Fibroblast of skin of scalp (primary cell): ENCODE measurements around the gene AGBL4.
"Not testable (repeated sequence)": the region's sequence is repeated elsewhere in the genome, so short reads cannot be mapped to it uniquely, and the experiment has no call there.

Experiments
- DNase-seq: peaks from one replicate; pipeline ENCODE4 v3.0.0-alpha.2; 2013

AGBL4 gene

DNA sequence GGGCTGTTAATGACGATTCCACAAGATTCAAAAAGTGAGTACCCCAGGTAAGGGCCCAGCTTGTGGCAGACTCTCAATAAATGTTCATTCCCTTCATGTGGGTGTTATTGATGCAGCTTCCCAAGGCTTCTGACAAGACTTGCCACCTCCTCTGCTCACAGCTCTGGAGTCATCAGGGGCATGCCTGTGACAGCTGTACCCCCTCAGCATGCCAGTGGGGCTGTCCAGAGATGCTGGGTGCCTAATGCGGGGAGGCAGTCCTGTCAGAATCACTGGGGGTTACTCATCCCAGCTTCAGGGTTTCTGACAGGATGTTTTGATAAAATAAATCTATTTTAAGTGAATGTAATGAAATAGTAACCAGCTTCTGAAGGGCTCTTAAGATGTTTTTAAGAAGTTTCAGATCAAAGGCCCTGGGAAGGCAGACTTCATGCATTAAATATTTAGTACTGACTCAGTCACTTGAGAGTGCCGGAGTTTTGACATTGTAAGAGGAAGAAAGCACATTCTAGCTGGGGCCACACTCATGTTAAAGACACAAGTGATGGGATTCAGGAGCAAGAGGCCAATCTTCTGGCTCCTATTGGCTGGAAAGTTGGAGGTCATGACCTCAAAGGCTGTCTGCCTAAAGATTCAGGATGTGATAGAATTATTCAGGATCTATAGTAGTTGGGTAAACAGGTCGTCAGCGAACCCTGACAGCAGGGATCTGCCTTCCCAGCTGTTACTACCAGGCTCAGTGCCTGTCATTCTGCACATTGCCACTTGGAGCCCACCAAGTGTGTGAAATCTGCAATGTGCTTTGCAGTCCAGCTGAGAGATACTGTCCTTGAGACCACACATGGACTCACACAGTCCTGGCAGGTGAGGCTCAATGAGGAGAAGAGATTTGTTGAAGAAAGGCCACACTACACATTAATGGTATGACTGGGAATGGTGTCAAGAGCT lies 1007.5 kb downstream of the AGBL4 start:
- DNase-seq = peak; percentile 55

DNA sequence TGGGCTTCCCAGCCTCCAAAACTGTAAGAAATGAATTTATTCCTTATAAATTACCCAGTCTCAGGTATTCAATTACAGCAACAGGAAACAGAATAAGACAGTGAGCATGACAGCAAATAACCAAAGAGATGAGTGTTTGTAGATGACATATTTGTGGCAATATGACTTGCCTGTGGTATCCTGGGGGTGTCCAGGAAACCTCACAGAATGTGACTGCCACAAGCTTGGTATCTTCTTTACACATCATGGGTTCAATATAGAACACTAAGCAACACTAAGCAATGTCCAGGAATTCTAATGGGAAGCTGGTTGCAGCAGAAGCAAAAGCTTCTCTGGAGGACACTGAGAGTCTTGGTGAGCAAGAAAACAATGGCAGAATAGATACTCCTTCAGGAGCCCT lies 1010.7 kb downstream of the AGBL4 start:
- peak; percentile 44 for DNase-seq

DNA sequence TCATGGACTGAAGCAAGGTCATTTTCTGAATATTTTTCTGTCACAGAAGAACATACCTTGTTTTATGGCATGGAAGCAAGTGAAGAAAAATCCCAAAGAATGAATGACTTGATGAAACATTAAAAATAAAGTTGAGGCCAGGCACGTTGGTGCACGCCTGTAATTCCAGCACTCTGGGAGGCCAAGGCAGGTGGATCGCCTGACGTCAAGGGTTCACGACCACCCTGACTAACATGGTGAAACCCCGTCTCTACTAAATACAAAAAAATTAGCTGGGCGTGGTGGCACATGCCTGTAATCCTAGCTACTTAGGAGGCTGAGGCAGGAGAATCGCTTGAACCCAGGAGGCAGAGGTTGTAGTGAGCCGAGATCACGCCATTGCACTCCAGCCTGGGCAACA lies 1020.8 kb downstream of the AGBL4 start:
- not testable (repeated sequence) for DNase-seq

DNA sequence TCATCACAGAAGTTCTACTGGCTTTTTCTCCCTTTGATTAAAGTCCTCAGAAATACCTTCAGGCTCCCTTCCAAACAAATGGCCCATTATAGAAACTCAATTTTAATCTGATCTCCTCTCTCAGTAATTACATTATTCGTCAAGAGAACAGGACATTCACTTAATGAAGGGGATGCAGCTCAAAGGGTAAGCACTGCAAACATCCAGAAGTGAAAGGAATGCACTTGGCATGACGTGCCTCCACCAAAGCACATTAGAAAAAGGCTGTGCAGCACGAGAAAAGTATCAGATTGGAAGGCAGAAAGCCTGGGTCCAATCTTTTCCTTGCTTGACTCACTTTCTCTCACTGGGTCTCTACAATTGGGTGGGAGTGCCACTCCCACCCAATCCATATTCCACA lies 1024.4 kb downstream of the AGBL4 start:
- no peak for DNase-seq

DNA sequence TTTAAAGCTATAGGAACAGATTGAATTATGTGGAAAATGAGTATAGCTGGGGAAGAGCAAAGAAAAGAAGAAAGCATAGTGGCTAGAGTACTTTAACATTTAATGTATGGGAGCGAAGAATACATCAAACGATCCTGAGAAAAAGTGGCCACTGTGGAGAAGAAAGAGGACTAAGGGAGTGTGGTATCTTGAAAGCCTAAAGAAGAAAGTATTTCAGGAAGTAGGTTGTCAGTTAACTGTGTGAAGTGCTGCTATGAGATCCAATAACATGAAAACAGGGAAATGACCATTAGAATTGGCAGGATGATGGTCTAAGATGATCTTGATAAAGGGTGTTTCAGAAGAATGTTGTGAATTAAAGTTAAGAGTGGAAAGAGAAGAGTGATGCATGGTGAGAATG lies 1027.4 kb downstream of the AGBL4 start:
- no peak for DNase-seq

DNA sequence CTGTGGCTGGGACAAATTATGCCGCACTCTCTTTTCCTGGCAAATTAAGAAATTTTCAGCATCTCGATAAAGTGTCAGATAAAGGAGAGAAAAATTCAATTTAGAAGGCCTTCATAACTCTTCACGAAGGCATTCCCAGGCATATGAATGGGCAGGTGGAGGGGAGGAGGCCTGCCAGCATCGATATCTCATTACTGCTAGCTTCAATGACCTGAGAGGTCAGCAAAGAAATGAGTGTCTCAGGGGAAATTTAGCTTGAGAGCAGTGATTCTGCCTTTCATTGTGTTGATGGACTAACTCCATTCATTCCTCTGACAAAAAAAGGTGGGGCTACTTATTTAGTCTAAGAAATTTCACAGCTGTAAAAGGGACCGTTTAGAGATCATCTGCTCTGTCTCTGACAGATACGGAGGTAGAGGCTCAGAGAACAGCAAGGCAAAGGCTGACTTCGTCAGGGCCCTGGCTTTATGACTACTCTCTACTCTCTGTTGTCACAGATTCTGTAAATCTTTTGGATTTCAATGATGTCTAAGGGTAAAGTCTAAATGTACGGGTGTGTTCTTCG lies 1035.0 kb downstream of the AGBL4 start:
- no peak for DNase-seq

DNA sequence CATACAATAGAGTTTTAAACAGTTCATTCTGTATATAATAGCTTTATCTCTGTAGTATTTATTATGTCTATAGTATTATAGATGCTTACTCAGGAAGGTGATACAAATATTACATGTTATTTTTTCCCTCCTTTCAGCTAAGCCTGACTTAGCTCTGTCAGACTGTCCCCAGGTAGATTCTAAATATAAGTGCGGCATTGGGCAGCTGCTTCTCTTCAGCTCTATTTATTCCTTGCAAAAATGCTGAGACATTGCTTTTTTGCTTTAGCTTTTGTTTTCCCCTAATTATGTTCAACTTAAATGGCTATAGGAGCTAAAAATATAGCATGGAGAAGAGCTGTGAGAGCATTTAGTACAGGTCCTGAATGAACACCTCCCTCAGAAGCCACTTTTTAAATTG lies 1043.8 kb downstream of the AGBL4 start:
- DNase-seq = no peak

DNA sequence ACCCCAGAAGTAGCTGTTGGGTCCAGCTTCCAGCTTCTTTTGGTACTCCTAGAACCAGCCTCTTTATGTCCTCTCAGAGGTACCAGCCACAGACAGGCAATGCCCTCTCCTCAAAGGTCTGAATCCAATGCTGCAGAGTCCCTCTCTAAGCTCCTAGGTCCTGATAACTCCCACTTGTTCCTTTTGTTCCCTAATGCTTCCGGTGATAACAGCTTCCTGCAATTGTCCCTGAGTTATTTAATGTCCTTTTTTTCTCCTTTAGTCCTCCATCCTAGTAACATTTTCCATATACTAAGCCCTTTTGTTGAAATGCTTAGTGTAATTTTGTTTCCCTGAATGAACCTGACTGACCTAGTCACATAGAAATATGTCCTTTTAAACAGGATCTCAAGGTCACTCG lies 1045.3 kb downstream of the AGBL4 start:
- no peak for DNase-seq

DNA sequence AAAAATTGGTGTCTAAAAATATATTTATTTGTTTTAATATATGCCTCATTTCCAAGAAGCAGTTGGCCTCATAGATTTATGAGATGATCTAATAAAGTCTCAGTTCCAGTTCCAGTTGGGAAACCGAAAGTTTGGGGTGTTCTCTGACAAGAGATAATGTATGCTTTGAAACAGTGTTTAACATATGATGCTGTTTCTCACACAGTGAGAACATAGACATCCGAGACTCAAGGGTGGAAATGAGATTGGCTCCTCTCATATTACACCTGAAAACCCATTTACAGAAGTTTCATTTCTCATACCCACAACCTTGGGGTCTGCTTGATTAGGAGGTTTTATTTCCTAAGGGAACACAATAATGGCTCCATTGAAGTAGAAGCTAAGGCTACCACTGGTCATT lies 1046.5 kb downstream of the AGBL4 start:
- no peak for DNase-seq

DNA sequence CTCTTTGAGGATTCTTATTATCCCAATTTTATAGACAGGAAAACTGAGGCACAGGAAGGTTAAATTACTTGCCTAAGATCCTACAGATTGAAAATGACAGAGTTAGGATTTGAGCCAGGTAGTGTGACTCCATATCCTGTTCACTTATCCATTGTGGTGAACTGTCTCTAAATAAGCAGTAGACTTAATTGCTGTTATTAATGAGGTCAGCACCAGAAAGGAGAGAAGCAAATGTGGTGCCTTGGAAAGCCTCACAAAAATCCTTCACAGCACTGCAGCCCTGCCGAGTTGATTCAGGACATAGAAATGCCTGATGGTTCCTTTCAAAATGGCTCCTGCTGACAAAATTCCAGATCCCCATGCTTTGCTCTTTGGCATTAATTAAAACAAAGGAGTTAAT lies 1053.8 kb downstream of the AGBL4 start:
- DNase-seq = peak; percentile 4

DNA sequence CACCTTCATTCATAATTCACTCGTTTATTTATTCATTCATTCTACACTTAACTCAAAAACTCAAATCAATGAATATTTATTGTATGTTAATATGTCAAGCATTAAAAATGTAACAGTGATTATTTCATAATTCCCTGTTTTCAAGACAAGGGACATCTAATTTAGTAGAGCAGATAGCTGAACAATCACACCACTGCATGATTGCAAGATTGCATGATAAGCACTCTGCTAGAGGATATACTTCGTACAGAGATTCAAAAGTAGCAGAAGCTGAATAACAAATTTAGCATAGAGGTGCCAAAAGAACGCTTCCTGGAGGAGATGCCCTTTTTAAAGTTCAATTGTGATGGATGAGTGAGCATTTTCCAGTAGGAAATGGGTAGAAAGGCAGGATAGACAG lies 1056.4 kb downstream of the AGBL4 start:
- DNase-seq = no peak

DNA sequence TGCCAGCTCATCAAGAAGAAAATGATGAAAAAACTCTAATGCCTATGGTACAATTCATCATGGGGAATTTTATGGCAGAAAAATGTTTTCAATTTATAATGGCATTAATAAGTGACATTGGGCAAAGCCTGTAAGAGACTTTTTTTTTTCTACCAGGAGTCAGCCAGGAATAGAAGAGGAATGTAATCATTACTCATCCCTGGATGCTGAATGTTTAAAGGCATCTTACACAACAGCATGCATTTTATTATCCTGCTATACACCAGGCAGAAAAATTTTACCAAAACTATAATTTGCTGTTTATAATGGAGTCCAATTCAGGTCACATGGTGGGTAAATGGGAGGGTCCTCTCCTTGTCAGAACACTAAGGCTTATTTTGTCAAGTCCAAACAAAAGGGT lies 1057.2 kb downstream of the AGBL4 start:
- peak; percentile 74 for DNase-seq

DNA sequence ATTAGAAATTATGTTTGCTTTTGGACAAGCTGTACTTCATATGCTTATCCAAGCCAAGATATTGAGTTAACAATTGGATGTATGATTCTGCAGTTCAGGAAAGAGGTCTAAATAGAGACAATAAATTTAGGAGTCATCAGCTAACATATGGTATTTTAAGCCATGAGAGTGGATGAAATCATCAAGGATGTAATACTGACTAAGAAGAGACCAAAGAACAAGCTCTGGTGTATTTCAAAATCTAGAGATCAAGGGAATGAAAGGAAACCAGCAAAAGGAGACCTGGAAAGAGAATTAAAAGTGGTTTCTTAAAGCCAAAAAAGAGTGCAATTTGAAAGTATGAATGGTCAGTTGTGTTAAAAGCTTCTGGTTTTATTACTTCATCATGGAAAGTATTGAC lies 1063.4 kb downstream of the AGBL4 start:
- no peak for DNase-seq

DNA sequence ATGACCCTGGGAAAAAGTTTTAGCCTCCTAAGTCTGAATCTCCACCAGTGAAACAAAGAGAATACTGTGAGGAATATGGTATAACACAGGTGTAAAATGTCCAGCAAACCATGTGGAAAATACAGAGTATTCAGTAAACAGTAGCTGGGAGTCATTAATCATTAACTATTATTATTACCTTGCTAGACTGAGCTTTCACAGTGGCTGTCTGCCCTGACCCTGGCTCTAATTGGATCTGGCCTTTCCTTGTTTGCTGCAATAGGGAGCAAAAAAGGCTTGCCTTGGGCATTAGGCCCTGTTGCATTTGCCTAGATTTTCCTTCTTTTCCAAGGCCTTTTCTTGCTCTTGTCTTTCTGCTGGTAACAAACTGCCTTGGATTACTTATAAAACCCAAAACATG lies 1068.0 kb downstream of the AGBL4 start:
- no peak for DNase-seq

DNA sequence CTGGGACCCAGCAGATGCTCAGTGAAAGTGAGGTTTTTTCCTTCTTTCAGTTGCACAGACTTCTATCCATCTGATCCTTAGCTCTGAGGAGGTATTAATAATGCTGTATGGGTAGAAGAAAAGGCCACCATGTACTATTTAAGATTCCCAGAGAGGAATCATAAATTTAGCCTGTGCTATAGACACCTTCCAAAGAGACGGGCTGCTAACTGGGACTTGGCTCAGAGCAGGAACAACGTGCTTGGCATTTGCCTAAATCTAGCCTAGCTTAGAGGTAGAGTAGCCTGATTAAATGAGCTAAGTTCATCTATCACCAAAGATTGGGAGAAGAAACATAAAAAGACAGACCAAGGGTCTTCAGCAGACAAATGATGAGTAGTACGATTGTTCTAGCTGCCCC lies 1070.1 kb downstream of the AGBL4 start:
- DNase-seq = no peak

DNA sequence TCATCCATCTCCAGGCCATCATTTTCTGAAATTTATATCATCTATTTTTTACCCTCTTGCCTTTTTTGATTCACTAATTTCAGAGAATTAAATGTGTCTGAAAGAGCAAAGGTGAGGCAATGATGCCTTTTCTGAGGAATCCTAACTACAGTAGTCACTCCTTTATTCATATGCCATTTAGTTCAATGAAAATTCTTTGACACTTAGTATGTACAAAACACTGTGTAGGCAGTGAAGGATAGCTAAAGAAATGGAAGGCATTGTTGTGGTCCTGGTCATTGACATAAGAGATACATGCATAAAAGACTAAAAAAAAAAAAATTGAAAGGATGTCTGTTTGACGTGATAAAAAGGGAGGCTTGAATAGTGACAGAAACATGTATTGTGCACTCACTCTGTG lies 1075.2 kb downstream of the AGBL4 start:
- DNase-seq = no peak

DNA sequence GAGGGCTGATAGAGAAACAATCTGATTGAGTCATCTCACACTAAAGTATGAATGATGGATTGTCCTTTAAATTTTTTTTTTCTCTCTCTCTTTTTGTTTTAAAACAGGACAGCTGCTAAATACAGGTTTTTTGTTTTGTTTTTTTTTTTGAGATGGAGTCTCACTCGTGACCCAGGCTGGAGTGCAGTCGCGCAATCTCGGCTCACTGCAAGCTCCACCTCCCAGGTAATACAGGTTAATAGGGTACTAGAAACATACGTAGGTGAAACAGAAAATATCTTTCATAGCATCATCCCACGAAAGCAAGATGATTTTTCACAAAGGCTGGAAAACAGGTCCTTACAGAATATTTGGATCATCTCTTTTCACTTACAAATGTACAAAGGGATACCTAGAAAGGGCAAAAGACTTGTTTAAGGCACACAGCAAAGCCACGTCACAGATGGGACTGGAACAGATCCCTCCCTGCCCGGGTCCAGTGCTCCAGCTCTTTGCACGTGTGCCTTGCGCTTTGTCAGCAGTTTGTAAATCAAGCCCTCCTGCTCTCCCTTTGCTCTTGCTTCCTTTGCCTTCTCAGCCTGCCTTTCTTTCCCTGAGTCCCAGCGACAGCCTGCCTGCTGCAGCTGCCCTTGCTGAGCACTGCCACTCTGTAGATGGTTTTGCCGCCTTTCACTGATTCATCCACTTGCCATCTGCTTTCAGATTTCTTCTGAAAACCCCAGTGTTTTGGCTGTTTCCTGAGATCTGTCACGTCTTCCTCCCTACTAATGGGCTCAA lies 1075.8 kb downstream of the AGBL4 start:
- DNase-seq = peak; percentile 53

DNA sequence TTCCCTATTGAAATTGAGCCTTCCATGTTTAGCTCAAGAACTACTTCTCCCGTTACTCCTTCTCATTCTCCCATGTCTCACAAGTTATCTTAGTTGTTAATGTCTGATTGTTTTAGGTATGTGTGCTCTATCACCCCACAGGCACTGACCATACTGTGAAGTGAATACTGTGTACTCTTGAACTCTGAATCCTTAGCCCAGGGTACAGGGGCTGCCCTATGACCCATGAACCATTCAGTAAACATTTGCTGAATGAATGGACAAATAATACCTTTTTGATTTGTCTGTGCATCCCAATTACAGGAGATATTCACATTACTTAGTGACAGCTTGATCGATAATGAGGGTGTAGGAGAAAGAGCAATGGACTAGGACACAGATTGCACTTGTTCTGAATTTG lies 1077.7 kb downstream of the AGBL4 start:
- DNase-seq = no peak

DNA sequence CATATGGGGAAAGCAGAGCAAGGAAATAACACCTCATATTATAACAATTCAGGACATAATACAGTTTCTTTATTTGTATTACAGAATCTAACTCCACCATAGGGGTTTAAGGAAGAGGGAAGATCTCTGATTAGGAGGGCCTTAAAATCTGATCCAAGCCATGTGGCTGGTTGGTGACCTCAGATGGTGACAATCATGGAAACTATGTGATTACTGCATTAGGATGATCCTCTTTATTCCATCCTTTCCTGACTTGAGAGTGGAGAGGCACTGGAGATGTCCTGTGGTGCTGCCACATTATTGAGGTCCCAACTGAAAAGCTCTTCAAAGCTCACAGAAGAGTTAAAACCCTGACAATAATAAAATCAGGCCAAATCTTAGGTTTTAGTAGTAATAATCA lies 1078.9 kb downstream of the AGBL4 start:
- DNase-seq = peak; percentile 52

DNA sequence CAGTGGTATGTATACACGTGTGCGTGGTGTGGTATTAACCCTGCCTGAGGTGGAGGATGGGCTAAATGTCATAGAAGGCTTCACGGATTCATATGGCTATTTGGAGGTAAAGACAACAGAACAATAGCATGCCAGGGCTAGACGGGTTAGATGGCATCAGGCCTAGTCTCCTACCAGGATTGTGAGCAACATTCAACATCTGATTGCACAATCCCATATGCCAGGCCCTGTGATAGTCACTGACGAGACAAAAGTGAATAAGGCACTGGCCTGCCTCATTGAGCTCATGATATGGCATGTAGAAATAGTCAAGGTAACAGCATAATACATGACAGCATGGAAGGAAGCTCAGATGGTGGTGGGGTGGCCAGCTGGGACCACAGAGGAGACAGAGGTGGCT lies 1079.9 kb downstream of the AGBL4 start:
- no peak for DNase-seq

DNA sequence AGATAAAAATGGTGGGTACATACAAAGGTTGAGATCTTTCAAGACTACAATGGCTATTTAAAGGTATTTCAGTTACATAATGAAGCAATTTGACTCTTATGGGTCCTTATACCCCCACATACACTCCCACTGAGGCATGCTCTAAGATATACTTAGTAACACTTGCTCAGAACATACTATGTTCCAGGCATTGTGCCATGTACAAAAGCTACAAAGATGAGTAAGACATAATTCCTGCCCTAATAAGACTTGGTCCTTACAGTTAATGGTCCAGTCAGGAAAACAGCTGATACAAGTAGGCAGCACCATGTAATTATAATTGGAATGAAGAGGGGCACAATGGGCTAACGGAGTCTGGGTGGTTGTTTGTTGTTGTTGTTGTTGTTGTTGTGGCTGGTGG lies 1080.4 kb downstream of the AGBL4 start:
- peak; percentile 81 for DNase-seq

DNA sequence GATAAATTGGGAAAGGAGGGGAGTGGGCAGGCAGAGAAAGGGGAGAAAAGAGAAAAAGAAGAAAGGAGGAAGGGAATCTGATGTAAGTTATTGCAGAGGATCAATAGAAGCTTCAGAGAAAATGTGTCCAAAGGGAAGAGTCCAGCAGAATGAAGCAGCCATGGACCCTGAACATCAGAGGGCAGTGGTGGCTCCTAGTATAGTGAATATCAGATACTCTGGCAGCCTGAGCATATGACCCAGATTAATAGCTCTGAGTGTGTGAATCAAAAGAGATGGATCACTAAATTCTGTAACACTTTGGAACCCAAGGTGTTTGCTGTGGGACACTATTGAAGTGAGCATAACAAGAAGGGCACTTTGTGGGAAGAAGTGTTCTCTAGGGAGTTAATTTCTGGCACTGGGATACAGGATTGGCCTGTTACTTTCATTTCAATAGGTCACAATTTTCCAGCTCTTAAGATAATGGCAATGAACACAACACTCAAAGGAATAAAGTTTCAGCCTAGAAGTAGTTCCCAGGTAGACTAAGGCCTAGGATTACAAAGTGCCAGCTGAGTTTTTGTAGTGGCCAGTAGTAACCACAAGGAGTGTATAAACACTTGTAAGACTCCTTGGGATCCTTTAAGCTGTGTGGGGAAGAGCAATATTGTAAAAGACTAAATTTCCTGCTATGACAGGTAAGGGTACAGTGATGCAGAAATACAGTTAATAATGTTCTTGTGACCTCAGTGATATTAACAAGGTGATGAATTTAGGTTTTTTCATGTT lies 1082.6 kb downstream of the AGBL4 start:
- DNase-seq = no peak

DNA sequence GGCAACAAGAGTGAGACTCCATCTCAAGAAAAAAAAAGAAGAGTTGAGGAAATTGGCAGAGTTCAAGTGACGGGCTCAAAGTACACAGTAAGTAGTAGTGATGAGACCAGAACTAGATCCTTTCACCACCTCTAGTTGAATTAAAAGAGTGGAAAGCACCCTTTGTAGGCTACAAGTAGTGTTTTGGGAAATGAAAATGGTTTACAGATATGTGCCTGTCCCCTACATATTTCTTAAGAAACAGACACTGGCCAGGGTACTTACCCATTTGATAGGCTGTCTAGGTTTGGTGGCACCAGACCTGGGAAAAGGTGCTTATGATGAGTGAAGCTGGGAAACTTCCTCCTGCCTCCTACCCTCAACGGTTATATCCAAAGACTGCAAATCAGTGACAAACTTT lies 1083.4 kb downstream of the AGBL4 start:
- DNase-seq = no peak
